C4-2B (cell line): Measurements from ENCODE around the gene TOR4A.

ENCODE experiments used
- ZFX ChIP-seq: fragments of 450-650 bp; IDR thresholded peaks from 2 replicates; pipeline ENCODE4 v1.6.1; 2017
- TF ChIP-seq, protein P1 (sequence below): fragments of 450-650 bp; conservative IDR thresholded peaks from 2 replicates; pipeline ENCODE4 v1.5.1; 2017; ENCODE audit warnings: mild to moderate bottlenecking

DNA sequence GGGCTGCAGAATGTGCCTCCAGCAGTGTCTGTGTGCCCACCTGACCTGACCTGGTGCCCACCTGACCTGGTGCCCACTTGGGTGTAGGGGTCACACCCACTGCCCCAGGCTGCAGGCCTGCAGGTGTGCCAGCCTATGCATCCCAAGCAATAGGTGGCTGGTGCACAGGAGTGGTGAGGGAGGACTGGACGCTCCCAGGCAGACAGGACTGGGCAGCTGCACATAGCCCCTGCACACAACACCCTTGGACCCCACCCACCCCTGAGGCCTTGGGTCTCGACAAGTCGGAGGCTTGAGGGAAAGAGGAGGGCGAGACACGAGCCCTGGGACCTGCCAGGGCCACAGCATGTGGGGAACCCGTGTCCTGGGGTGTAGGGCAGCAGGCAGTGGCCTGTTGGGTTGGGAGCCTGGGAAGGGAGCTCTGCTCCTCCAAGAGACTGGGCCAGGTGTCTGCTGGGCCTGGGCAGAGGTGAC lies 35.4 kb downstream of the TOR4A start:
- TF ChIP-seq, protein P1, sequence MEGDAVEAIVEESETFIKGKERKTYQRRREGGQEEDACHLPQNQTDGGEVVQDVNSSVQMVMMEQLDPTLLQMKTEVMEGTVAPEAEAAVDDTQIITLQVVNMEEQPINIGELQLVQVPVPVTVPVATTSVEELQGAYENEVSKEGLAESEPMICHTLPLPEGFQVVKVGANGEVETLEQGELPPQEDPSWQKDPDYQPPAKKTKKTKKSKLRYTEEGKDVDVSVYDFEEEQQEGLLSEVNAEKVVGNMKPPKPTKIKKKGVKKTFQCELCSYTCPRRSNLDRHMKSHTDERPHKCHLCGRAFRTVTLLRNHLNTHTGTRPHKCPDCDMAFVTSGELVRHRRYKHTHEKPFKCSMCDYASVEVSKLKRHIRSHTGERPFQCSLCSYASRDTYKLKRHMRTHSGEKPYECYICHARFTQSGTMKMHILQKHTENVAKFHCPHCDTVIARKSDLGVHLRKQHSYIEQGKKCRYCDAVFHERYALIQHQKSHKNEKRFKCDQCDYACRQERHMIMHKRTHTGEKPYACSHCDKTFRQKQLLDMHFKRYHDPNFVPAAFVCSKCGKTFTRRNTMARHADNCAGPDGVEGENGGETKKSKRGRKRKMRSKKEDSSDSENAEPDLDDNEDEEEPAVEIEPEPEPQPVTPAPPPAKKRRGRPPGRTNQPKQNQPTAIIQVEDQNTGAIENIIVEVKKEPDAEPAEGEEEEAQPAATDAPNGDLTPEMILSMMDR, result no peak
- TF ChIP-seq ZFX, result no peak
